Testis (tissue), 2 donors: ENCODE data around the gene IST1.

Source experiments
- POLR2A ChIP-seq: fragments of 450-650 bp; IDR thresholded peaks from one replicate; pipeline ENCODE4 v1.6.1; 2017; ENCODE audit warnings: antibody characterized with exemption, mild to moderate bottlenecking, moderate library complexity
- TF ChIP-seq, protein P1 (sequence below), 3 experiments: fragments of 450-650 bp in 2 of 3; fragments of 200-600 bp in 1 of 3; sonication (generic) in 1 of 3; IDR thresholded peaks; one replicate each; pipeline ENCODE4 v1.5.1; 2016 to 2019; ENCODE audit warnings: antibody characterized with exemption in 3 of 3, mild to moderate bottlenecking in 2 of 3, moderate library complexity in 1 of 3

DNA sequence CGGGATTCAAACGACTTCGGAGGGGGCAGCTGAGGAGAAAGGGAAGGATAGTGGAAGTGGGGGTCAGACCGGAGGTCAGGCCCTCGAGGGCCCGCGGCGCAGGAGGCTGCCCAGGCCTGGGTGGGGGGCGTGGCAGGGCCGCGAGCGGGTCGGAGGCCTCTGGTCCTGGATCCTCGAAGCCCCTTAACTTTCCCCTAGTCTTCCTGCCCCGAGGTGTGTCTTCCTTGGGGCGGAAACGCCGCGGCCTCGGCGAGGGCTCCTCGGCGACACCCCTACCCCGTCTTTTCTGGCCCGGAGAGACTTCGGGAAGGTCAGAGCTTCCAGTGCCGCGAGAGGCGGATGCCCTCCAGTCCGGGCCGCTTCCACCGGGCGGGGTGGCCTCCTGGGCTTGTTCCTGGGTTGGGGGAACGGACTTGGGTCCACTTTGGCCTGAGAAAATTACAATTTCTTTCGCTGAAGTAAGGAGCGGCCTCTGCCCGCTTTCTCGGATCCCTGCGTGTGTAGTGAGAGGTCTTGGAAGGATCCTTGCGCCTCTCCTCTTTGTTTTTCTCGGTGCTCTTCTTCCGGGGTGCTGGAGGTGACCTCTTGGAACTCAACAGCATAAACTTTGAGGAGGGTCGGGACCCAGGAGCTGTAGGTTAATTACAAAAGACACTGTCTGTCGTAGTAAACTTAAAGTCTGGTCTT is 491 bp downstream of the IST1 start:
- TF ChIP-seq, protein P1, sequence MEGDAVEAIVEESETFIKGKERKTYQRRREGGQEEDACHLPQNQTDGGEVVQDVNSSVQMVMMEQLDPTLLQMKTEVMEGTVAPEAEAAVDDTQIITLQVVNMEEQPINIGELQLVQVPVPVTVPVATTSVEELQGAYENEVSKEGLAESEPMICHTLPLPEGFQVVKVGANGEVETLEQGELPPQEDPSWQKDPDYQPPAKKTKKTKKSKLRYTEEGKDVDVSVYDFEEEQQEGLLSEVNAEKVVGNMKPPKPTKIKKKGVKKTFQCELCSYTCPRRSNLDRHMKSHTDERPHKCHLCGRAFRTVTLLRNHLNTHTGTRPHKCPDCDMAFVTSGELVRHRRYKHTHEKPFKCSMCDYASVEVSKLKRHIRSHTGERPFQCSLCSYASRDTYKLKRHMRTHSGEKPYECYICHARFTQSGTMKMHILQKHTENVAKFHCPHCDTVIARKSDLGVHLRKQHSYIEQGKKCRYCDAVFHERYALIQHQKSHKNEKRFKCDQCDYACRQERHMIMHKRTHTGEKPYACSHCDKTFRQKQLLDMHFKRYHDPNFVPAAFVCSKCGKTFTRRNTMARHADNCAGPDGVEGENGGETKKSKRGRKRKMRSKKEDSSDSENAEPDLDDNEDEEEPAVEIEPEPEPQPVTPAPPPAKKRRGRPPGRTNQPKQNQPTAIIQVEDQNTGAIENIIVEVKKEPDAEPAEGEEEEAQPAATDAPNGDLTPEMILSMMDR (IDR thresholded peaks at IDR 0.05): no peak
- TF ChIP-seq POLR2A: no peak
